ENCODE results near the gene COL15A1. TPM values are rescaled to one million over a fixed set of nuclear protein-coding genes. Genes with fewer than 3 reads are reported as not detected.

Gene COL15A1
- total RNA-seq, 1 experiment from 2014 or later: 0.04 TPM

DNA sequence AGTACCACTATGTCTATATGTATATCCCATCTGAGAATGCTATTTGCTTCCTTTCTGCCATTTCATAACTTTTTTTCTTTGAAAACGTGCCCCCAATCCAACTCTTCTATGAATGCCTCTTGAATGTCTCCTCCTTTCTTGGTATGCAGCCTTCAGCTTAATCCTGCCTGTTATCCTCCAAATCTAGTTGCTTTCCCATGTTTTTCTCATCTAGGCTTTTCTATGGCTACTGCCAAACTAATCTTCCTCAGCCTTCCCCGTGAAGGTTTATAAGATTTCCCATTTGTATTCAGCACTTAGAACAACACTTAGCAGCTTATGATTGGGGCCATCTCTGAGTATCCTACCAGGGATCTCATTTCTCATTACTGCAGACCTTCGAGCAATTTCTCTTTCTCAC is 163.7 kb downstream of the COL15A1 start:
- Histone ChIP-seq H3K9me3 (ENCODE audit: low read depth, low read length, poor library complexity, severe bottlenecking) (no peaks in the 10 kb centered on the region), H3K36me3 (ENCODE audit: insufficient read depth, low read length, poor library complexity, severe bottlenecking) (no peaks in the 10 kb centered on the region), H3K4me3 (ENCODE audit: low read depth, low read length, poor library complexity, severe bottlenecking) (no peak overlapping the region), H3K4me1 (ENCODE audit: insufficient read depth, low read length, poor library complexity, severe bottlenecking) (peaks cover 9% of the 10 kb centered on the region), H3K27me3 (replicated peaks; ENCODE audit: insufficient read depth, low read depth, low read length, poor library complexity) (peaks cover 27% of the 10 kb centered on the region), H3K27ac (ENCODE audit: low read depth, low read length, poor library complexity, severe bottlenecking) (no peak overlapping the region)
- POLR2A ChIA-PET (ENCODE audit: low non-redundant PET): no interaction called here
- DNase-seq (ENCODE audit: low spot score): no peak
- intact Hi-C loops (cut with micrococcal nuclease; ENCODE audit: unreplicated experiment): no loop called here
- TF ChIP-seq, protein P1, sequence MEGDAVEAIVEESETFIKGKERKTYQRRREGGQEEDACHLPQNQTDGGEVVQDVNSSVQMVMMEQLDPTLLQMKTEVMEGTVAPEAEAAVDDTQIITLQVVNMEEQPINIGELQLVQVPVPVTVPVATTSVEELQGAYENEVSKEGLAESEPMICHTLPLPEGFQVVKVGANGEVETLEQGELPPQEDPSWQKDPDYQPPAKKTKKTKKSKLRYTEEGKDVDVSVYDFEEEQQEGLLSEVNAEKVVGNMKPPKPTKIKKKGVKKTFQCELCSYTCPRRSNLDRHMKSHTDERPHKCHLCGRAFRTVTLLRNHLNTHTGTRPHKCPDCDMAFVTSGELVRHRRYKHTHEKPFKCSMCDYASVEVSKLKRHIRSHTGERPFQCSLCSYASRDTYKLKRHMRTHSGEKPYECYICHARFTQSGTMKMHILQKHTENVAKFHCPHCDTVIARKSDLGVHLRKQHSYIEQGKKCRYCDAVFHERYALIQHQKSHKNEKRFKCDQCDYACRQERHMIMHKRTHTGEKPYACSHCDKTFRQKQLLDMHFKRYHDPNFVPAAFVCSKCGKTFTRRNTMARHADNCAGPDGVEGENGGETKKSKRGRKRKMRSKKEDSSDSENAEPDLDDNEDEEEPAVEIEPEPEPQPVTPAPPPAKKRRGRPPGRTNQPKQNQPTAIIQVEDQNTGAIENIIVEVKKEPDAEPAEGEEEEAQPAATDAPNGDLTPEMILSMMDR (conservative IDR thresholded peaks at IDR 0.05; ENCODE audit: low read depth, low read length): no peak
- no peak for TF ChIP-seq EZH2 (IDR thresholded peaks at IDR 0.05; ENCODE audit: borderline replicate concordance, low read depth, low read length, poor library complexity, severe bottlenecking)
- CTCF ChIA-PET: no interaction called here
- BruUV-seq (replicated peaks): no TSS peak

GRCh38 chr9:99108131-99108530 is 164.4 kb downstream of the COL15A1 start:
- H3K27ac ChIP-seq (ENCODE audit: low read depth, low read length, poor library complexity, severe bottlenecking): no peak overlapping the region
- DNase-seq (ENCODE audit: low spot score): no peak
- H3K27me3 ChIP-seq (replicated peaks; ENCODE audit: insufficient read depth, low read depth, low read length, poor library complexity): peaks cover 27% of the 10 kb centered on the region
- POLR2A ChIA-PET (ENCODE audit: low non-redundant PET): no interaction called here
- intact Hi-C loops (cut with micrococcal nuclease; ENCODE audit: unreplicated experiment): no loop called here
- BruUV-seq (replicated peaks): no TSS peak
- no peak overlapping the region for H3K4me3 ChIP-seq (ENCODE audit: low read depth, low read length, poor library complexity, severe bottlenecking)
- TF ChIP-seq EZH2 (IDR thresholded peaks at IDR 0.05; ENCODE audit: borderline replicate concordance, low read depth, low read length, poor library complexity, severe bottlenecking): no peak
- TF ChIP-seq, protein P1 (conservative IDR thresholded peaks at IDR 0.05; ENCODE audit: low read depth, low read length): no peak
- peaks cover 9% of the 10 kb centered on the region for H3K4me1 ChIP-seq (ENCODE audit: insufficient read depth, low read length, poor library complexity, severe bottlenecking)
- H3K36me3 ChIP-seq (ENCODE audit: insufficient read depth, low read length, poor library complexity, severe bottlenecking): no peaks in the 10 kb centered on the region
- no peaks in the 10 kb centered on the region for H3K9me3 ChIP-seq (ENCODE audit: low read depth, low read length, poor library complexity, severe bottlenecking)
- CTCF ChIA-PET: no interaction called here

DNA sequence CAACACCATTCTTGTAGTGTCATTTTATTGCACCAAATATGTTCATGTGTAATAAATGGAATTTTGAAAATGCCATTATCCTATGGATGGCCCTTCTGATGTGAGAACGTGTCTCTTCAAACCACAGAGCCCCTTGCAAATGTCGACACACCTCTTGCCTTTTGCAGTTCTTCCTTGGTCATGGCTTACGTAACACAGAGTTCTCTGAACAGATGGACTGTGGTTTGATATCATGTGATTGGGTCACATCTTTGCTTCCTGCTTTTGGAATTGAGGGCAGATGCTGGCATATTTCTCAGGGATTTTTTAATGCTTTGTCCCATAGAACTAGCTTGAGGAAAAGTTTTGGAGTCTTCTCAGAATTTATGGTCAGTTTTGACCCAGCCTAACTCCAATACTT is 165.8 kb downstream of the COL15A1 start:
- CTCF ChIA-PET: no interaction called here
- no peak for DNase-seq (ENCODE audit: low spot score)
- no peak overlapping the region for H3K4me3 ChIP-seq (ENCODE audit: low read depth, low read length, poor library complexity, severe bottlenecking)

GRCh38 chr9:99112750-99113413 is 169.2 kb downstream of the COL15A1 start:
- H3K4me3 ChIP-seq (ENCODE audit: low read depth, low read length, poor library complexity, severe bottlenecking): no peak overlapping the region
- intact Hi-C loops (cut with micrococcal nuclease; ENCODE audit: unreplicated experiment): no loop called here
- POLR2A ChIA-PET (ENCODE audit: low non-redundant PET): no interaction called here
- CTCF ChIA-PET: no interaction called here
- no peak for DNase-seq (ENCODE audit: low spot score)
- BruUV-seq (replicated peaks): no TSS peak
- peaks cover 2% of the 10 kb centered on the region for H3K27me3 ChIP-seq (replicated peaks; ENCODE audit: insufficient read depth, low read depth, low read length, poor library complexity)
- H3K4me1 ChIP-seq (ENCODE audit: insufficient read depth, low read length, poor library complexity, severe bottlenecking): no peaks in the 10 kb centered on the region
- H3K36me3 ChIP-seq (ENCODE audit: insufficient read depth, low read length, poor library complexity, severe bottlenecking): no peaks in the 10 kb centered on the region
- H3K9me3 ChIP-seq (ENCODE audit: low read depth, low read length, poor library complexity, severe bottlenecking): no peaks in the 10 kb centered on the region
- TF ChIP-seq, protein P1 (conservative IDR thresholded peaks at IDR 0.05; ENCODE audit: low read depth, low read length): no peak
- no peak for TF ChIP-seq EZH2 (IDR thresholded peaks at IDR 0.05; ENCODE audit: borderline replicate concordance, low read depth, low read length, poor library complexity, severe bottlenecking)
- no peak overlapping the region for H3K27ac ChIP-seq (ENCODE audit: low read depth, low read length, poor library complexity, severe bottlenecking)

More for the DNA sequence above, 165.8 kb downstream of the COL15A1 start:
- no peaks in the 10 kb centered on the region for H3K9me3 ChIP-seq (ENCODE audit: low read depth, low read length, poor library complexity, severe bottlenecking)
- H3K4me1 ChIP-seq (ENCODE audit: insufficient read depth, low read length, poor library complexity, severe bottlenecking): peaks cover under 1% of the 10 kb centered on the region
- BruUV-seq (replicated peaks): no TSS peak
- no peak for TF ChIP-seq EZH2 (IDR thresholded peaks at IDR 0.05; ENCODE audit: borderline replicate concordance, low read depth, low read length, poor library complexity, severe bottlenecking)
- POLR2A ChIA-PET (ENCODE audit: low non-redundant PET): no interaction called here
- H3K36me3 ChIP-seq (ENCODE audit: insufficient read depth, low read length, poor library complexity, severe bottlenecking): no peaks in the 10 kb centered on the region
- no peak overlapping the region for H3K27ac ChIP-seq (ENCODE audit: low read depth, low read length, poor library complexity, severe bottlenecking)
- peaks cover 27% of the 10 kb centered on the region for H3K27me3 ChIP-seq (replicated peaks; ENCODE audit: insufficient read depth, low read depth, low read length, poor library complexity)
- intact Hi-C loops (cut with micrococcal nuclease; ENCODE audit: unreplicated experiment): no loop called here

Data from A673 (cell line).